ENCODE results near the gene ZSCAN5A.
"Not testable (repeated sequence)": the region's sequence is repeated elsewhere in the genome, so short reads cannot be mapped to it uniquely, and the experiment has no call there.

- TF ChIP-seq CTCF (IDR thresholded peaks at IDR 0.05); JAZF1 (CRISPR knock-in tag; IDR thresholded peaks at IDR 0.05); TEAD4 (CRISPR knock-in tag; IDR thresholded peaks at IDR 0.05); OVOL2 (CRISPR knock-in tag; IDR thresholded peaks at IDR 0.05; ENCODE audit: borderline replicate concordance); ZNF281 (CRISPR knock-in tag; IDR thresholded peaks at IDR 0.05); E2F1 (CRISPR knock-in tag; IDR thresholded peaks at IDR 0.05): not testable (repeated sequence)
- TF ChIP-seq, protein P1, sequence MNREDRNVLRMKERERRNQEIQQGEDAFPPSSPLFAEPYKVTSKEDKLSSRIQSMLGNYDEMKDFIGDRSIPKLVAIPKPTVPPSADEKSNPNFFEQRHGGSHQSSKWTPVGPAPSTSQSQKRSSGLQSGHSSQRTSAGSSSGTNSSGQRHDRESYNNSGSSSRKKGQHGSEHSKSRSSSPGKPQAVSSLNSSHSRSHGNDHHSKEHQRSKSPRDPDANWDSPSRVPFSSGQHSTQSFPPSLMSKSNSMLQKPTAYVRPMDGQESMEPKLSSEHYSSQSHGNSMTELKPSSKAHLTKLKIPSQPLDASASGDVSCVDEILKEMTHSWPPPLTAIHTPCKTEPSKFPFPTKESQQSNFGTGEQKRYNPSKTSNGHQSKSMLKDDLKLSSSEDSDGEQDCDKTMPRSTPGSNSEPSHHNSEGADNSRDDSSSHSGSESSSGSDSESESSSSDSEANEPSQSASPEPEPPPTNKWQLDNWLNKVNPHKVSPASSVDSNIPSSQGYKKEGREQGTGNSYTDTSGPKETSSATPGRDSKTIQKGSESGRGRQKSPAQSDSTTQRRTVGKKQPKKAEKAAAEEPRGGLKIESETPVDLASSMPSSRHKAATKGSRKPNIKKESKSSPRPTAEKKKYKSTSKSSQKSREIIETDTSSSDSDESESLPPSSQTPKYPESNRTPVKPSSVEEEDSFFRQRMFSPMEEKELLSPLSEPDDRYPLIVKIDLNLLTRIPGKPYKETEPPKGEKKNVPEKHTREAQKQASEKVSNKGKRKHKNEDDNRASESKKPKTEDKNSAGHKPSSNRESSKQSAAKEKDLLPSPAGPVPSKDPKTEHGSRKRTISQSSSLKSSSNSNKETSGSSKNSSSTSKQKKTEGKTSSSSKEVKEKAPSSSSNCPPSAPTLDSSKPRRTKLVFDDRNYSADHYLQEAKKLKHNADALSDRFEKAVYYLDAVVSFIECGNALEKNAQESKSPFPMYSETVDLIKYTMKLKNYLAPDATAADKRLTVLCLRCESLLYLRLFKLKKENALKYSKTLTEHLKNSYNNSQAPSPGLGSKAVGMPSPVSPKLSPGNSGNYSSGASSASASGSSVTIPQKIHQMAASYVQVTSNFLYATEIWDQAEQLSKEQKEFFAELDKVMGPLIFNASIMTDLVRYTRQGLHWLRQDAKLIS (CRISPR knock-in tag; IDR thresholded peaks at IDR 0.05; ENCODE audit: borderline replicate concordance): not testable (repeated sequence)
These were observed 52.7 kb downstream of the ZSCAN5A start for GRCh38 chr19:56261932-56262331.

Measured in WTC11 (cell line).